Ovary (tissue), 3 donors: ENCODE results near the gene TBX21.

Source experiments
- CTCF ChIP-seq, 3 donors: fragments of 450-650 bp in 2 of 3; fragments of 200-600 bp in 1 of 3; IDR thresholded peaks; one replicate each; pipeline versions ENCODE4 v1.5.1 to v1.8.0; 2016 to 2022; ENCODE audit warnings: antibody characterized with exemption in 3 of 3, mild to moderate bottlenecking in 1 of 3
- EP300 ChIP-seq: sonication (generic); formaldehyde crosslinking; IDR thresholded peaks from one replicate; pipeline ENCODE4 v1.6.1; 2017; ENCODE audit warnings: antibody characterized with exemption
- POLR2A ChIP-seq: fragments of 450-650 bp; IDR thresholded peaks from one replicate; pipeline ENCODE4 v1.6.1; 2017; ENCODE audit warnings: antibody characterized with exemption, mild to moderate bottlenecking, moderate library complexity
- donor health status: DM: no; HTN: no; CAD: no.

GRCh38 chr17:47684535-47685193, 48.4 kb upstream of the TBX21 start:
- no peak for TF ChIP-seq POLR2A
- TF ChIP-seq CTCF (IDR thresholded peaks at IDR 0.05): no peak
- TF ChIP-seq EP300: no peak
